Kidney tubule cell (primary cell): ENCODE data around the gene SEC14L5.

Experiments used
- DNase-seq: peaks from one replicate; pipeline ENCODE4 v3.0.0-alpha.2; 2018; ENCODE audit warnings: low spot score

Gene SEC14L5

GRCh38 chr16:5015887-5016286 is 57.8 kb downstream of the SEC14L5 start:
- no peak for DNase-seq

GRCh38 chr16:5016967-5017677 is 59.0 kb downstream of the SEC14L5 start:
- no peak for DNase-seq

- DNase-seq = no peak
These were observed 59.5 kb downstream of the SEC14L5 start for GRCh38 chr16:5017678-5017969.

GRCh38 chr16:5018793-5019192 is 60.7 kb downstream of the SEC14L5 start:
- DNase-seq = no peak

GRCh38 chr16:5019775-5020174 is 61.6 kb downstream of the SEC14L5 start:
- no peak for DNase-seq

GRCh38 chr16:5020551-5020950 is 62.4 kb downstream of the SEC14L5 start:
- no peak for DNase-seq

GRCh38 chr16:5022521-5022920 is 64.4 kb downstream of the SEC14L5 start:
- no peak for DNase-seq

- peak; percentile 73 for DNase-seq
These were observed 66.5 kb downstream of the SEC14L5 start for GRCh38 chr16:5024632-5025031.

GRCh38 chr16:5025171-5025632 is 67.1 kb downstream of the SEC14L5 start:
- no peak for DNase-seq

- DNase-seq = no peak
These were observed 68.5 kb downstream of the SEC14L5 start for GRCh38 chr16:5026664-5027063.

GRCh38 chr16:5027086-5027485 is 69.0 kb downstream of the SEC14L5 start:
- DNase-seq = no peak

- no peak for DNase-seq
These were observed 69.6 kb downstream of the SEC14L5 start for GRCh38 chr16:5027575-5028235.

- DNase-seq = no peak
These were observed 70.9 kb downstream of the SEC14L5 start for GRCh38 chr16:5028950-5029475.

GRCh38 chr16:5030251-5030870 is 72.2 kb downstream of the SEC14L5 start:
- no peak for DNase-seq

GRCh38 chr16:5031601-5032000 is 73.5 kb downstream of the SEC14L5 start:
- DNase-seq = peak; percentile 26

- peak; percentile 30 for DNase-seq
These were observed 74.6 kb downstream of the SEC14L5 start for GRCh38 chr16:5032748-5033167.

- DNase-seq = peak; percentile 81
These were observed 75.4 kb downstream of the SEC14L5 start, which contains the start of gene NAGPA for GRCh38 chr16:5033256-5034166. Gene NAGPA, minus strand, starts transcription at chr16:5033935. Its CDS starts 21 bp downstream, at chr16:5033914.

- no peak for DNase-seq
These were observed 76.0 kb downstream of the SEC14L5 start for GRCh38 chr16:5034167-5034523.

- DNase-seq = no peak
These were observed 77.7 kb downstream of the SEC14L5 start for GRCh38 chr16:5035909-5036227.

GRCh38 chr16:5036228-5037156 is 78.4 kb downstream of the SEC14L5 start:
- DNase-seq = no peak

GRCh38 chr16:5040451-5040850 is 82.3 kb downstream of the SEC14L5 start:
- no peak for DNase-seq
